MV-4-11 (cell line): ENCODE measurements around the gene CT47C1.
A peak's percentile ranks its signal among the peaks of the same experiment; 100 is the strongest.

Source experiments
- DNase-seq: peaks from one replicate; lab custom pipeline; 2025; lab: John Stamatoyannopoulos, UW

The CT47C1 gene

DNA sequence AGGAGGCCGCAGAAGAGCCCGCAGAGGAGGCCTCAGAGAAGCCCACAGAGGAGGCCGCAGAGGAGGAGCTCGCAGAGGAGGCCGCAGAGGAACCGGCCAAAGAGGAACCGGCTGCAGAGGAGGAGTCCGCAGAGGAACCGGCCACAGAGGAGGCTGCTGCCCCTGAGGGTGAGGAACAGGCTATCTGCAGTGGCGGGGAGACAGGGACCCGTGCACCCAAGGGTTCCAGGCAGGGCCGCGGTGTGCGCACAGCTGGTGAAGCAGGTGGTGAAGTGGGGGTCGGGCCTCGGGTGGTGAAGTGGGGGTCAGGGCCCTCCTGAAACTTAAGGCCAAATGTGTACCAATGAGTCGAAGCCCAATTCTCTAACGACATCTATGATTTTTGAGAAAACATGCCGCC, 1.1 kb downstream of the CT47C1 start:
- no peak for DNase-seq

DNA sequence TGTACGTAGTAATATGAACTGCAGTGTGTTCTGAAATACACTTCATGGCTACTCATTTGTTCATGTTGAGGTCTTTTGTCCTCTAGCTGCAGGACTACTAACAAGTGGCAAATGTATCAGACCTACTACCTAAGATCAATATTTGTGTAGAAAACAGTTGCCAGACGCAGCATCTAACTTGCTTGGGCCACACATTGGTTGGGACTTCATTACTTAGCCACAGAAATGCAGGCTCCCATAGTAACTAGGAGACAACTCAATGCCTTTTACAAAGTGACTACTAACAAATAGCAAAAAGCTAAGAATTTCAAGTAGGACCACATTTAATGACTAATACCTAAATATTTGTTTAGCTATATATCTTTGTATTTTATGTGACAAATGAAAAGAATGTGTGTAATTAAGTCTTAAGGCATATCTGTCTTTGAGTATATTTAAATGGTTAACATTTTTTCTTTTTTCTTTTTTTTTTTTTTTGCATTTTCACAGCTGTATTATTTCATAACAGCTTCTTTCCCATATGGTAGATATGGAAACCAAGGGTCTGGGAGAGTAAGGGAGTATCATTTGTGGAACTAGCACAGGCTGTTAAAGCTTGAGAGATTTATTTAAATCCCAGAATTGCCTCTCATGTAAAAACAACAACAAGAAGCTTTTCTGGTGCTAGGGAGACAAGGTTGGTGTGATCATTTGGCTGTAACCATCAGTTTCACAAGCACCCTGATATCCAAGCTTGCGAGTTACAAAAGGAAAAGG, 2.7 kb downstream of the CT47C1 start:
- no peak for DNase-seq

DNA sequence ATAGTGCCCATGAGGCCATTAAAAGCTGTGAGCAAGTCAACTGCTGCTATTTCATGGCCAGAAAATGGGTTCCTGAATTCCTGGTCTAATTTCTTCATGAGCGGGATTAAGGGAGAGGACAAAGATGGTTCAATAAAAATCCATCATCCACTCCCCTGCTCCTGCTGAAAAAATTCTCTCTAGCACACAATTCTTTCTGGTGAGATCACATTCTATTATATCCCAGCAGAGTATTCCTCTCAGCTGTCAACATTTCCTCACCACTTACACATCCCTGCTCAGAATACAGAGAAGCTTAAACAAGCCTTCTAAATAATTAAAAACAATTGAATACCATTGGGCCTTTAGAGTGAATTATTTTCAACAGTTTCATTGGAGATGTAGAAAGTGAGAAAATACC, 9.5 kb downstream of the CT47C1 start:
- DNase-seq: no peak

DNA sequence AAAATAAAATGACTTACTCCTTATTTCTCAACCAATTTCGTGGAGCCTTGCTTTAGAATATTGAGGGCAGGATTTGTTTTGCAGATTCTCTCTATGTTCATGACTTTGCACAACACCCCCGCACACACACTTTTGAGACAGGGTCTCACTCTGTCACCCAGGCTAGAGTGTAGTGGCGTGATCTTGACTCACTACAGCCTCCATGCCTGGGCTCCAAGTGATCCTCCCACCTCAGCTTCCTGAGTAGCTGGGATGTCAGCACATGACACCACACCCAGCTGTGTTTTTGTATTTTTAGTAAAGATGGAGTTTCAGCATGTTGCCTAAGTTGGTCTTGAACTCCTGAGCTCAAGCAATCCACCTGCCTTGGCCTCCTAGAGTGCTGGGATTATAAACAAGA, 12.0 kb downstream of the CT47C1 start:
- no peak for DNase-seq

DNA sequence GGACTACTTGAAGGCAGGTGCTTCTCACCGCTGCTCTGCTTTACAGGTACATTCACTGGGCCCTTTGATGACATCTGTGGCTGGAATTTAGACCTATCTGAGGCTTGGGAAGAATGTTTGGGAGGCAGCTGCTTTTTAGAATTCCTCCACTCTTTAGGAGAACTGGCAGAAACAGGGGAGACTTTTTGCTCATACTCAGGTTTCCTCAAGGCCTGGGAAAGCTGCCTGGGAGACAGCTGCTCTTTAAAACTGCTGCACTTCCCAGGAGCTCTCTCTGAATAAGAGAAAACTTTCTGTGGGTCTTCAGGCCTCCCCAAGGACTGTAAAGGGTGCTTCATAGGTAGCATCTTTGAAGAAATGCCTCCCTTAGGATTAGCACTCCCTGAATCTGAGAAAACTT, 14.3 kb downstream of the CT47C1 start:
- DNase-seq: no peak

DNA sequence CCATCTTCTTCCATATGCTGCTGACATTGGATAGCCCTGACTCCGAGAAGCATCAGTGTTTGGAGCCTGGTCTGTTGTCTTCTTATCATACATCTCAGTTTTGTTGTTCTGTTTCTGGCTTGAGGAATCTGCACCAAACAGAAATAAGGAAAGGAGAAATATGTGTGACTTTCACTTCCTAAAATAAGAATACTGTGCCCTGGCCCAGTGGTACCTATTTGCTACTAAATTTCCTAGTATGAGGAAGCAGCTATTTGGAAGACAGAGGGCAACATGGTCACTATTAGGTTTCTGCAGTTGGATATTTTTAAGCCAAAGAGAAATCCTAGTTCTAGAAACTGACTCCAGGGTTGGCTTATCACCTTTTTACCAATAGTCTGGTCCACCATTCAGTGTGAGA, 16.8 kb downstream of the CT47C1 start:
- DNase-seq: peak; percentile 51

DNA sequence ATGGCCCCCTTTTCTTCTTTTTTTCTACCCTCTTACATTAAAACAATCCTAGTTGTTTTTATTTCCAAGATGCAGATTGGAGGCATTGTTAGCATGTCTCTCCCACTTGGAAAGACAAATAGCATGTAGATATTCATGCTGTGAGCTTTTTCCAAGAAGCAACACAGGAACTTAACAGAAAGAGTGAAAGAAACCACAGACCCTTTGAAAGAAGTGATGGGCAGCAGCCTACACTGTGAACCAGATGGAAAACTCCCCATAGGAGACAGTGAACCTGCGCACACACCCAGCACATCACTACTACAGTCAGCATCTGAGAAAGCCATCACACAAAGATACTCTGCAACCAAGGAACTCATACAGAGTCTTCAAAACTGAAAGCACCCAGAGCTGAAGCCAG, 17.8 kb downstream of the CT47C1 start:
- DNase-seq: no peak

DNA sequence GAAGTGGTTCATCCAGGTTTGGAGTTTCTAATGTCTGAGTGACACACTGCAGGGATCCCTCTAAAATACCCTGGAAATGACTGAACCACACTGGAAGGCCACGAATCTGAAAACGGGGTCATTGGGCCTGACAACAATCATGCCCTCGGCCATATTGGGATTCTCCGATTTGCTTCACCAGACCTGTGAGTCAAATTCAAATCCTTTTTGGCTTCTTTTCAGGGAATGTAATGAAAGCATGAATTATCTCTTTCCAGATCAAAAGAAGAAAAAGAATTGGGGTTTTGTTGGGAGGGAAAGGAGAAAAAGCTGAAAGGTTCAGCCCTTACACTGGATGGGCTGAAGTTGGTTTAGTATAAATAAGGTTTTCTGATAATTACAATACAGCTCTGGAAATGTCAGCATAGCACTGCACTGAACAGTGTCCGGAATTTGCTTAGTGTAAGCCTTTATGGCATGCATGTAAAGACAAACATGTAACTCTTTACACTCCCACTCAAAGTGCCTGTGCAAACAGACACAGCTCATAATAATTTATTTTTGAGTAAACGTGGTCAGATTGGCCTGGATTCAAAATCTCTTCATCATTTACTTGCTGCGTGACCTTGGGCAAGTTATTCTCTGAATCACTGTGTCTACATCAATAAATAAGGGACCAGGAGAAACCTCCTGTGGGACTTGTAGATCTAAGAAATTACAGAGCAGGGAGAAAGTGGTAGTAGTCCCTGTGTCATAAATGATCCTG, 21.4 kb downstream of the CT47C1 start:
- DNase-seq: no peak

DNA sequence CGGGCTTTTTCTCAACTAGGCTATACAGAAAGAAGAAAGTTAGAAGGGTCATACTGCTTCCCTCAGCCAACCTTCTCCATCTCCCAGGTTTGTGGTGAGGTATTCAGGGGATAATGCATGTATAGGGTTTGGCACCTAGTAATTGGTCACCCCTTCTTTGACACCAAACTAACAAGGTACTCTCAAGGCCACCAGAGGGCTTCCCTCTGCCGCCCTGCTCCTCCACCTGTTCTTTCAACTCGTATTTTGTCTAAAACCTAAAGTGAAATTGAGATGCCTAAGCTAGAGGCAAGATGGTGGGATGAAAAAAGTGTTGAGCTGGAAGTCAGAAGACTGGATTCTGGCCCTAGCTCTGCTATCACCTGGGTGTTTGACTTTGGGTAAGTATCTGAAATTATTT, 22.0 kb downstream of the CT47C1 start:
- no peak for DNase-seq

DNA sequence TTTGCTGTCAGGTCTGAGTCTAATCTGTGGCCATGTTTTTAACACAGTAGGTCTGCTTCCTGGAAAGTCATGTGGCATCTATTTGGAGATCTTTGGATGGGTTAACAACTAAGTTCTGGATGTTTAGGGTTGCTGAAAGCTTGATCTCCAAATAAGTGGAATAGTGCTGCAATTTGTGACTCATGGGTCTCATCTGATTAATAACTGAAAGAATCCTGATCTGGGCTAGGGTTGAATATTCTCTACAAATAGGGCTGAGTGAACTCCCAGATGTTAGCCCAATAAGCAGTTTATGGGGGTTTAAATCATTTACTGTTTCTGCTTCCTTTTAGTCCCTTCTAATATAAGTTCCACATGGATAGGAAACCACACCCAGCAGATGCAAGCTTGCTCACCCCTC, 23.1 kb downstream of the CT47C1 start:
- no peak for DNase-seq

DNA sequence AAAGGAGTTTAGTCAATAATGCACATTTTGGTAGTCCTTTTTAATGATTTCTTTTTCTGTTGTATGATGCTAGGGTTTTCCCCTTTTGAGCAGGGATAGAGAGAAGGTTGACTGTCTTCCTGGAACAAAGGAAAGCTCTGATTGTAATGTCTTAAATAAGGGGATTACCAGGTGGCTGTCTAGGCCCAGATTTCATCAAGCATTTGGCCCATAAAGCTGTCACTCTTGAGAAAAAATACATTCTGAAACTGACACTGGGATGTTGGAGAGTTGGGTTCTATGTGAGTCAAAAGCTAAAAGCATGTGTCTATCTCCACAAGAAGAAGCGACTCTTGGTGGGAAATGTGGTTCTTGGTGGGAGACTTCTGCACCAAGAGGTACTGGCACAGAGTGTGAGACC, 28.4 kb downstream of the CT47C1 start:
- DNase-seq: no peak

DNA sequence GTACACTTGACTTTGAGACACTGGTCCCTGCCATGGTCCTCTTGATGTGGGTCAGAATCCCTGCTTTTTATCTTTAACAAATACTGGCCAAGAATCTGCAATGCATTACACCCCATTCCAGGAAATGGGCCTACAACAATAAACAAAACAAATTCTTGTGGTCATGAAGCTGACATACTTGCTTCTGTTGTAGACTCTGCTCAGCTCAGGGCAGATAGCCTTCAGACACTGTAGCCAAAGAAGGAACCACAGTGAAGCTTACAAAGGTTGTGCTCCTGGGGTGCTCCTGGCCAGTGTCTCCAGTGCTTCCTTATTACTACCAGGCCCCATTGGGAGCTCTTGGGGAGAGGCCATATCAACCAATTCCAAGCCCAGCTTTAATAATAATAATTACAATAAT, 33.0 kb downstream of the CT47C1 start:
- DNase-seq: no peak

DNA sequence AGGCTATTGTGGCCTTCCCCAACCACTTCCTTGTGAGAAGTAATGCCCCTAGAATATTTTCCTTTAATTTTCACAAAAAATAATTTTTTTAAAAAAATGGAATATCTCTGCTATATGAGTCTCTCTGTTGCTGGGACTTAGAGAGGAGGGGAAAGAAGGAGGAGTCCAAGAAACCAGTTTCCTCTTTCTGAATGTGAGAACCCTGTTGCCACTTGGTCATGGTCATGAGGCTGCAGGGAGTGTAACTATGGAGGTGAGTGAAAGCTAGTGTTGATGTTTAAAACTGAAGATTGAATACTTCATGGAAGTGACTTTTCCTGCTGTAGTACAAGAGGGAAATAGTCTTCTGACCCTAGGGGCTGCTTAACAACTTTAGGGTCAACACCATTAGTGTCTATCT, 34.4 kb downstream of the CT47C1 start:
- DNase-seq: no peak

DNA sequence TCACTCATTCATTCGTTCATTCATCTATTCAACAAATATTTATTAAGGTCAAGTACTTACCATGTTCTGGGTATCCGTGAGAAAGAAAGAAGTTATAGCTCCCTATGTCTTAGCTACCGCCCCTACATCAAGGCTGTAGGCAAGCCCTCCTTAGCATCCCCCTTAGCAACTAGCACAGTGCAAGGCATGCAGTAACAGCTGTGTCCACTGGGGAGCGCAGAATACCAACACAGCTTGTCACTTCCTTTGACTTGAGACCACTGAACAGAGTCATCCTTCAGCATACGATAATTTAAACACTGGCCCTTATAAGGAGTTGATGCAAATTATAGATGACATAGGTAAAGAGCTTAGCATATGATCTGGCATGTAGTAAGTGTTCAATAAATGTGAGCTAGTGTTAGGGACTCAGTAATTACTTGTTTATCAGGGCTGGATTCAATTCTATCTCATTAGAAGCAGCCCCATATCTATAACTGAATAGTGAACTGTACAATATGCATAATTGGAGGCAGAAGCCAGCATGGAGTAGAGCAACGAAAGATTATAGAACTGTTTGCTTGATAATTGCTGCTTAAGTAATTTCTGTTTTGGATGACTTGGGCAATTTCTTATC, 46.1 kb downstream of the CT47C1 start:
- DNase-seq: peak; percentile 1

DNA sequence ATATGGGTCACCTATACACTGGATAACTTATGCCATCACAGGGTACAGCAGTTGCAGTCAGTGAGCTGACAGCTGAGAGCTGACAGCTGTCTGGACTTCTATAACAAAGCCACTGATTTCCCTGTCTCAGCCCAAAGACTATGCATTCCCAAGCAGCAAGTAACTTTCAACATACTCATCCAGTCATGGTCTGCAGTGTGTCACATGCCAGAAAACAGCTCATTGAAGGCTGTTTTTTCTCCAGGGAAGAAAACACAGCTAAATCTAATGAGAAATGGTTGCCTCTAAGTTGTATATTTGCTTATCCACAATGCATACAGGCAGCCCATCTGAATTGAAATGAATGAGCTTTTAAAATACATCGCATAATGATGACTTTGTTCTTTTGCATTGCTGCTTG, 48.5 kb downstream of the CT47C1 start:
- DNase-seq: no peak
